GM12875 (cell line): ENCODE results near the gene CDH4.

Experiments
- H3K4me3 ChIP-seq: one replicate; pipeline ENCODE4 v1.5.1; 2011; ENCODE audit warnings: low read depth, low read length, control low read depth
- CTCF ChIP-seq: IDR thresholded peaks from 2 replicates; pipeline ENCODE4 v1.5.1; 2011; ENCODE audit warnings: low read depth, mild to moderate bottlenecking, control low read depth, inconsistent platforms, low read length, moderate library complexity, borderline replicate concordance; ENCODE audit not compliant: insufficient read depth

The CDH4 gene

GRCh38 chr20:61859767-61860166, 607.7 kb downstream of the CDH4 start:
- no peak for TF ChIP-seq CTCF
- no peak overlapping the region for H3K4me3 ChIP-seq

GRCh38 chr20:61860260-61860987, 608.4 kb downstream of the CDH4 start:
- H3K4me3 ChIP-seq, result no peak overlapping the region
- no peak for TF ChIP-seq CTCF

GRCh38 chr20:61861054-61861841, 609.2 kb downstream of the CDH4 start:
- no peak for TF ChIP-seq CTCF
- no peak overlapping the region for H3K4me3 ChIP-seq

- no peak for TF ChIP-seq CTCF
Observed at GRCh38 chr20:61861858-61862257, 609.8 kb downstream of the CDH4 start.

GRCh38 chr20:61862881-61863280, 610.8 kb downstream of the CDH4 start:
- TF ChIP-seq CTCF, result no peak
- no peak overlapping the region for H3K4me3 ChIP-seq

More at GRCh38 chr20:61861858-61862257, 609.8 kb downstream of the CDH4 start:
- H3K4me3 ChIP-seq, result no peak overlapping the region

- TF ChIP-seq CTCF, result no peak
- H3K4me3 ChIP-seq, result no peak overlapping the region
Observed at GRCh38 chr20:61864481-61864880, 612.4 kb downstream of the CDH4 start.

GRCh38 chr20:61865353-61865752, 613.3 kb downstream of the CDH4 start:
- H3K4me3 ChIP-seq, result no peak overlapping the region
- TF ChIP-seq CTCF, result no peak
